ENCODE data around the gene FAM184A. TPM values are rescaled to one million over a fixed set of nuclear protein-coding genes. Genes with fewer than 3 reads are reported as not detected.

FAM184A gene
- total RNA-seq, 1 donor from 2014 or later, result 3.1 TPM

DNA sequence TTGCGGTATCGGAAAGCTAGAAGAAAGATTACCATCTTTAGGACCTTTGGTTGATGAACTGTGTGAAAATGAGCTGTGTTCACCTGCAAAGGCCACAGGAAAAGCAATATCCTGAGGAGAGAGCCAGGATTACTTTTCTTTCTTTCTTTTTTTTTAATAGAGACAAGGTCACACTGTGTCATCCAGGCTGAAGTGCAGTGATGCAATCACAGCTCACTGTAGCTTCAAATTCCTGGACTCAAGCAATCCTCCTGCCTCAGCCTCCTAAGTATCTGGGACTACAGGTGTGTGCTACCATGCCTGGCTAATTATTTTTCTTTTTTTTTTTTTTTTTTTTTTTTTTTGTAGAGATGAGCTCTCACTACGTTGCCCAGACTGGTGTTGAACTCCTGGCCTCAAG, 17.2 kb downstream of the FAM184A start:
- H3K9me3 ChIP-seq, result no peaks in the 10 kb centered on the region
- H3K4me1 ChIP-seq, result no peaks in the 10 kb centered on the region
- no peak for DNase-seq (ENCODE audit: low spot score in 2 of 2)
- no peaks in the 10 kb centered on the region for H3K27me3 ChIP-seq
- intact Hi-C loops (cut with DNase I), result no loop called here
- TF ChIP-seq, protein P1, sequence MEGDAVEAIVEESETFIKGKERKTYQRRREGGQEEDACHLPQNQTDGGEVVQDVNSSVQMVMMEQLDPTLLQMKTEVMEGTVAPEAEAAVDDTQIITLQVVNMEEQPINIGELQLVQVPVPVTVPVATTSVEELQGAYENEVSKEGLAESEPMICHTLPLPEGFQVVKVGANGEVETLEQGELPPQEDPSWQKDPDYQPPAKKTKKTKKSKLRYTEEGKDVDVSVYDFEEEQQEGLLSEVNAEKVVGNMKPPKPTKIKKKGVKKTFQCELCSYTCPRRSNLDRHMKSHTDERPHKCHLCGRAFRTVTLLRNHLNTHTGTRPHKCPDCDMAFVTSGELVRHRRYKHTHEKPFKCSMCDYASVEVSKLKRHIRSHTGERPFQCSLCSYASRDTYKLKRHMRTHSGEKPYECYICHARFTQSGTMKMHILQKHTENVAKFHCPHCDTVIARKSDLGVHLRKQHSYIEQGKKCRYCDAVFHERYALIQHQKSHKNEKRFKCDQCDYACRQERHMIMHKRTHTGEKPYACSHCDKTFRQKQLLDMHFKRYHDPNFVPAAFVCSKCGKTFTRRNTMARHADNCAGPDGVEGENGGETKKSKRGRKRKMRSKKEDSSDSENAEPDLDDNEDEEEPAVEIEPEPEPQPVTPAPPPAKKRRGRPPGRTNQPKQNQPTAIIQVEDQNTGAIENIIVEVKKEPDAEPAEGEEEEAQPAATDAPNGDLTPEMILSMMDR (IDR thresholded peaks at IDR 0.05), result no peak
- no peak overlapping the region for H3K27ac ChIP-seq
- no peaks in the 10 kb centered on the region for H3K36me3 ChIP-seq
- no peak overlapping the region for H3K4me3 ChIP-seq

DNA sequence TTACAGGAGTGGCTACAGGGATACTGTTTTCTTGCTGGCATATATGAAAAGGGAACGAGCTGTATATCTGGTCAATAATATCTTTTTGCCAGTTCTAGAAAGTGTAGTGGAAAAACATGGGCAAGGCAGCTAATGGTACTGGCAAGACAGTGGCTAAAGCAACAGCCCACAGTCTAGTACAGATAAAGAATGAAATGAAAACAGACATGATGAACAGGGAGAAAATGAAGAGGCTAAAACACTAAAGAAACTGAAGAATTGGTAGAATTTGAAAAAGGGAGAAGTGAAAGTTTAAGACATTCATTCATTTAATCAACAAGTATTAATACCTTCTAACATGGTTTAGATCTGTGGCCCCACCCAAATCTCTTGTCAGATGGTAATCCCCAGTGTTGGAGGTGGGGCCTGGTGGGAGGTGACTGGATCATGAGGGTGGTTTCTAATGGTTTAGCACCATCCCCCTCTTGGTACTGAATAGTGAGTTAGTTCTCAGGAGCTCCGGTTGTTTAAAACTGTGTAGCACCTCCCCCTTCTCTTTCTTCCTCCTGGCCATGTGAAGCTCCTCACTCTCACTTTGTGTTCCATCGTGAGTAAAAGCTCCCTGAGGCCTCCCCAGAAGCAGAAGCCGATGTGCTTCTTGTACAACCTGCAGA, 18.1 kb downstream of the FAM184A start:
- Histone ChIP-seq H3K9me3 (no peaks in the 10 kb centered on the region), H3K27me3 (no peaks in the 10 kb centered on the region), H3K36me3 (no peaks in the 10 kb centered on the region), H3K27ac (no peak overlapping the region), H3K4me1 (no peaks in the 10 kb centered on the region), H3K4me3 (no peak overlapping the region)
- intact Hi-C loops (cut with DNase I), result no loop called here
- TF ChIP-seq, protein P1 (IDR thresholded peaks at IDR 0.05), result no peak
- no peak for DNase-seq (ENCODE audit: low spot score in 2 of 2)

DNA sequence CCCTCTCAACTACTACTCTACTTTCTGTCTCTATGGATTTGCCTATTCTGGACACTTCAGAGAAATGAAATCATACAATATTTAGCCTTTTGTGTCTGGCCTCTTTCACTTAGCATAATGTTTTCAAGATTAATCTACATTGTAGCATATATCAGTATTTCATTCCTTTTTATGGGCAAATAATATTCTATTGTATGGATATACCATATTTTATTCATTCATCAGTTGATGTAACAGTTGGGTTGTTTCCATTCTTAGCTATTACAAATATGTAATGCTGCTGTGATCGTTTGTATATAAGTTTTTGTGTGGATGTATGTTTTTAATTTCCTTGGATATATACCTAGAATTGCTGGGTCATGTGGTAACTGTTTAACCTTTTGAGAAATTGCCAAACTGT, 23.4 kb downstream of the FAM184A start:
- Histone ChIP-seq H3K27ac (no peak overlapping the region), H3K4me3 (no peak overlapping the region), H3K27me3 (no peaks in the 10 kb centered on the region), H3K36me3 (no peaks in the 10 kb centered on the region), H3K4me1 (no peaks in the 10 kb centered on the region), H3K9me3 (no peaks in the 10 kb centered on the region)
- no peak for DNase-seq (ENCODE audit: low spot score in 2 of 2)
- TF ChIP-seq, protein P1 (IDR thresholded peaks at IDR 0.05), result no peak
- intact Hi-C loops (cut with DNase I), result no loop called here

DNA sequence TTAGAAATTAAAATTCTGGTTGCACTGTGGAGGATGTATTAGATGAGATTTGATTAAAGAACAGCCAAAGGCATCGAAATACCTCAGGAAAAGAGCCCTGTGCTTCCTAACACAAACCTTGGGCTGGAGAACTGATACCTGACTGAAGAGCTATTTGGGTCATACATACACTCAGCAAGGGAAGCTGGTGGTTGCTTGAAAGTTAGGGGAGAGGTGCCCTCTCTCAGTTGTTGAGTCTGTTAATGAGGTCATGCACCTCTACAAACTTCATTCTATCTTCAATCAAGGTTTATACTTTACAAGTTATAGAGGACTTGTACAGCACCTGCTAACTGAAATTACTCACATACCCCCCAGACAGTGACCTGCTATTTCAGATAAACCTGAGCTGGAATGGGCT, 25.5 kb downstream of the FAM184A start:
- Histone ChIP-seq H3K27ac (no peak overlapping the region), H3K4me1 (no peaks in the 10 kb centered on the region), H3K36me3 (no peaks in the 10 kb centered on the region), H3K9me3 (no peaks in the 10 kb centered on the region), H3K27me3 (no peaks in the 10 kb centered on the region), H3K4me3 (no peak overlapping the region)
- no peak for DNase-seq (ENCODE audit: low spot score in 2 of 2)
- TF ChIP-seq, protein P1 (IDR thresholded peaks at IDR 0.05), result no peak
- intact Hi-C loops (cut with DNase I), result no loop called here

DNA sequence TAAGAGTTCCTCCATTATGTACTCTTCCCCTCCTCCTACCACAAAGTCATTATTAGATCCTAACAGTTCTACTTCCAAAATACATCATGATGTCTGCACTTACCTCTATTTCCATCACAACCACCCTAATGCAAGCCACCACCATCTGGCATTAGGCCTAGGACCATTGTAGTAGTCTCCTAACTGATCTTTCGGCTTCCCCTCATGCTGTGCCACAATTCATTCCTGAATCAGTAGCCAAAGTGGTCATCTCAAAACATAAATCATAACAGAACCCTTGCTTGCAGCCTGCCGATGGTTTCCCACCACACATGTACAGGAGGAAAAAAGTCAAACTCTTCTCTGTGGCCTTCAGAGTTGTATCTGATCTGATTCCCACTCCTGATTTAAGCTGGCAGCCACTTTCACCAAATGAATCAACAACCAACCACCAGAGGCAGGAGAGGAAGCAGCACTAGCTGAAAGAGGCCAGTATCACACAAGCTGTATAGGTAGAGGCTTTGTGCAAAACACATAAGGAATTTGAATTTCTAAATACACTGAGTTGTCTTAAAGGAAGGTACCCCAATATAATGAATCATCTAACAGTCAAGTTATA, 26.1 kb downstream of the FAM184A start:
- DNase-seq (ENCODE audit: low spot score in 2 of 2), result no peak
- H3K27me3 ChIP-seq, result no peaks in the 10 kb centered on the region
- no peak overlapping the region for H3K27ac ChIP-seq

More for the DNA sequence above, 26.1 kb downstream of the FAM184A start:
- H3K9me3 ChIP-seq, result no peaks in the 10 kb centered on the region
- intact Hi-C loops (cut with DNase I), result no loop called here
- no peaks in the 10 kb centered on the region for H3K4me1 ChIP-seq
- no peaks in the 10 kb centered on the region for H3K36me3 ChIP-seq
- TF ChIP-seq, protein P1 (IDR thresholded peaks at IDR 0.05), result no peak
- H3K4me3 ChIP-seq, result no peak overlapping the region
